PC-9 (cell line): ENCODE data around the gene DEFB110.

Experiments
- EZH2 ChIP-seq: fragments of 200-600 bp; sonication (generic); IDR thresholded peaks from 2 replicates; pipeline ENCODE4 v1.8.0; 2017; ENCODE audit warnings: antibody characterized with exemption, low read depth
- TF ChIP-seq, protein P1 (sequence below): fragments of 200-600 bp; sonication (generic); conservative IDR thresholded peaks from 2 replicates; pipeline ENCODE4 v1.6.1; 2017; ENCODE audit warnings: mixed run types, antibody characterized with exemption, mild to moderate bottlenecking, moderate library complexity

- TF ChIP-seq, protein P1, sequence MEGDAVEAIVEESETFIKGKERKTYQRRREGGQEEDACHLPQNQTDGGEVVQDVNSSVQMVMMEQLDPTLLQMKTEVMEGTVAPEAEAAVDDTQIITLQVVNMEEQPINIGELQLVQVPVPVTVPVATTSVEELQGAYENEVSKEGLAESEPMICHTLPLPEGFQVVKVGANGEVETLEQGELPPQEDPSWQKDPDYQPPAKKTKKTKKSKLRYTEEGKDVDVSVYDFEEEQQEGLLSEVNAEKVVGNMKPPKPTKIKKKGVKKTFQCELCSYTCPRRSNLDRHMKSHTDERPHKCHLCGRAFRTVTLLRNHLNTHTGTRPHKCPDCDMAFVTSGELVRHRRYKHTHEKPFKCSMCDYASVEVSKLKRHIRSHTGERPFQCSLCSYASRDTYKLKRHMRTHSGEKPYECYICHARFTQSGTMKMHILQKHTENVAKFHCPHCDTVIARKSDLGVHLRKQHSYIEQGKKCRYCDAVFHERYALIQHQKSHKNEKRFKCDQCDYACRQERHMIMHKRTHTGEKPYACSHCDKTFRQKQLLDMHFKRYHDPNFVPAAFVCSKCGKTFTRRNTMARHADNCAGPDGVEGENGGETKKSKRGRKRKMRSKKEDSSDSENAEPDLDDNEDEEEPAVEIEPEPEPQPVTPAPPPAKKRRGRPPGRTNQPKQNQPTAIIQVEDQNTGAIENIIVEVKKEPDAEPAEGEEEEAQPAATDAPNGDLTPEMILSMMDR = no peak
- no peak for TF ChIP-seq EZH2
These were observed 8.6 kb upstream of the DEFB110 start for GRCh38 chr6:50030350-50030749.
